Stimulated activated CD4-positive, alpha-beta T cell treated with anti-CD3 and anti-CD28 coated beads, Interleukin-1b, Interleukin-23, amount 100 ng/mL, for 4 hours (primary cell): ENCODE data around the gene CEP170B.
A peak's percentile ranks its signal among the peaks of the same experiment; 100 is the strongest.
"Not testable (repeated sequence)": the region's sequence is repeated elsewhere in the genome, so short reads cannot be mapped to it uniquely, and the experiment has no call there.

ENCODE experiments used
- DNase-seq, 2 donors: peaks; one replicate each; pipeline ENCODE4 v3.0.0-alpha.2; 2020; ENCODE audit warnings: low read depth in 2 of 2

CEP170B gene

GRCh38 chr14:104844306-104845032, 20.6 kb upstream of the CEP170B start:
- DNase-seq = no peak

GRCh38 chr14:104845033-104845666, 19.9 kb upstream of the CEP170B start:
- DNase-seq = no peak

- DNase-seq = no peak
Observed at GRCh38 chr14:104845834-104846441, 19.1 kb upstream of the CEP170B start.

- no peak for DNase-seq
Observed at GRCh38 chr14:104852280-104852663, 12.8 kb upstream of the CEP170B start.

- DNase-seq = no peak
Observed at GRCh38 chr14:104855532-104856090, 9.5 kb upstream of the CEP170B start.

GRCh38 chr14:104856157-104856868, 8.8 kb upstream of the CEP170B start:
- DNase-seq = no peak

- DNase-seq = no peak
Observed at GRCh38 chr14:104856869-104857860, 7.9 kb upstream of the CEP170B start.

- not testable (repeated sequence) for DNase-seq
Observed at GRCh38 chr14:104857931-104858330, 7.1 kb upstream of the CEP170B start.

- no peak for DNase-seq
Observed at GRCh38 chr14:104858811-104859426, 6.1 kb upstream of the CEP170B start.

- no peak for DNase-seq
Observed at GRCh38 chr14:104859900-104860299, 5.2 kb upstream of the CEP170B start.

GRCh38 chr14:104860414-104860813, 4.7 kb upstream of the CEP170B start:
- no peak for DNase-seq

GRCh38 chr14:104863131-104863862, 1.8 kb upstream of the CEP170B start:
- DNase-seq = no peak

- no peak for DNase-seq
Observed at GRCh38 chr14:104863923-104864266, 1.2 kb upstream of the CEP170B start.

GRCh38 chr14:104864267-104865080, 594 bp upstream of the CEP170B start:
- peak in 1 of 2 donors; percentile 13 for DNase-seq

GRCh38 chr14:104865631-104866441, 768 bp downstream of the CEP170B start:
- DNase-seq = peak; percentile 32 to 37

- no peak for DNase-seq
Observed at GRCh38 chr14:104866451-104867370, 1.6 kb downstream of the CEP170B start.
